NCI-H1436 (cell line): ENCODE data around the gene FRY.

Experiments
- DNase-seq: peaks from one replicate; lab custom pipeline; 2025; lab: John Stamatoyannopoulos, UW

Gene FRY

GRCh38 chr13:32086791-32087441 lies 55.3 kb downstream of the FRY start:
- DNase-seq = no peak

GRCh38 chr13:32087955-32088747 lies 56.6 kb downstream of the FRY start:
- no peak for DNase-seq

GRCh38 chr13:32092496-32092895 lies 60.9 kb downstream of the FRY start:
- no peak for DNase-seq

- no peak for DNase-seq
Measured at GRCh38 chr13:32093006-32093405, 61.4 kb downstream of the FRY start.

GRCh38 chr13:32098272-32098671 lies 66.7 kb downstream of the FRY start:
- no peak for DNase-seq

GRCh38 chr13:32105653-32106313 lies 74.2 kb downstream of the FRY start:
- no peak for DNase-seq

GRCh38 chr13:32107474-32107873 lies 75.9 kb downstream of the FRY start:
- DNase-seq = no peak

- DNase-seq = no peak
Measured at GRCh38 chr13:32107973-32108372, 76.4 kb downstream of the FRY start.

GRCh38 chr13:32113532-32113931 lies 82.0 kb downstream of the FRY start:
- DNase-seq = no peak

- no peak for DNase-seq
Measured at GRCh38 chr13:32114284-32114950, 82.8 kb downstream of the FRY start.

- DNase-seq = no peak
Measured at GRCh38 chr13:32115066-32115465, 83.5 kb downstream of the FRY start.

GRCh38 chr13:32116210-32116609 lies 84.6 kb downstream of the FRY start:
- no peak for DNase-seq

- DNase-seq = no peak
Measured at GRCh38 chr13:32117001-32117400, 85.4 kb downstream of the FRY start.

- no peak for DNase-seq
Measured at GRCh38 chr13:32117701-32118100, 86.1 kb downstream of the FRY start.

GRCh38 chr13:32121316-32121715 lies 89.7 kb downstream of the FRY start:
- DNase-seq = no peak

- no peak for DNase-seq
Measured at GRCh38 chr13:32124743-32125142, 93.2 kb downstream of the FRY start.

GRCh38 chr13:32125221-32125689 lies 93.7 kb downstream of the FRY start:
- no peak for DNase-seq

GRCh38 chr13:32125751-32126150 lies 94.2 kb downstream of the FRY start:
- no peak for DNase-seq

GRCh38 chr13:32126278-32126677 lies 94.7 kb downstream of the FRY start:
- no peak for DNase-seq

- DNase-seq = no peak
Measured at GRCh38 chr13:32126756-32127155, 95.2 kb downstream of the FRY start.

GRCh38 chr13:32127691-32128090 lies 96.1 kb downstream of the FRY start:
- DNase-seq = no peak

GRCh38 chr13:32134241-32135055 lies 102.9 kb downstream of the FRY start:
- no peak for DNase-seq
